ENCODE results near the gene CGRRF1.

The CGRRF1 gene

GRCh38 chr14:54562334-54562733, 52.6 kb downstream of the CGRRF1 start:
- no peak overlapping the region for H3K27ac ChIP-seq
- no peak for TF ChIP-seq CTCF (conservative IDR thresholded peaks at IDR 0.05)

GRCh38 chr14:54564071-54564867, 54.6 kb downstream of the CGRRF1 start:
- peak overlapping the region; percentile 92 for H3K27ac ChIP-seq
- TF ChIP-seq CTCF (conservative IDR thresholded peaks at IDR 0.05): peak; percentile 86

- H3K27ac ChIP-seq: peak overlapping the region; percentile 92
- TF ChIP-seq CTCF (conservative IDR thresholded peaks at IDR 0.05): peak; percentile 25; the same call in 1 of the 2 replicates
These were observed 55.4 kb downstream of the CGRRF1 start for GRCh38 chr14:54564868-54565784.

- TF ChIP-seq CTCF (conservative IDR thresholded peaks at IDR 0.05): no peak
- H3K27ac ChIP-seq: peak overlapping the region; percentile 92
These were observed 56.2 kb downstream of the CGRRF1 start for GRCh38 chr14:54565785-54566409.

- H3K27ac ChIP-seq: peak within 1 kb of the TSS; percentile 92
- peak; percentile 36 for TF ChIP-seq CTCF (conservative IDR thresholded peaks at IDR 0.05)
These were observed 56.9 kb downstream of the CGRRF1 start, which contains the start of gene SAMD4A for GRCh38 chr14:54566410-54567223. Gene SAMD4A, plus strand, starts transcription at chr14:54567128. Its CDS starts 789 bp downstream, at chr14:54567917.

GRCh38 chr14:54567224-54567638, 57.5 kb downstream of the CGRRF1 start:
- peak overlapping the region; percentile 92 for H3K27ac ChIP-seq
- TF ChIP-seq CTCF (conservative IDR thresholded peaks at IDR 0.05): no peak
